Stimulated activated CD4-positive, alpha-beta T cell treated with anti-CD3 and anti-CD28 coated beads, Interleukin-4, amount 100 ng/mL, for 1 hour (primary cell): ENCODE measurements around the gene ZNRF3.
A peak's percentile ranks its signal among the peaks of the same experiment; 100 is the strongest.
"Not testable (repeated sequence)": the region's sequence is repeated elsewhere in the genome, so short reads cannot be mapped to it uniquely, and the experiment has no call there.

Experiments
- DNase-seq: peaks from one replicate; pipeline ENCODE4 v3.0.0-alpha.2; 2020

ZNRF3 gene

GRCh38 chr22:29072979-29073617 is 189.7 kb downstream of the ZNRF3 start, which contains the start of gene KREMEN1:
Gene KREMEN1, plus strand, starts transcription at chr22:29073035. Its CDS starts 96 bp downstream, at chr22:29073131.
- no peak for DNase-seq

- peak; percentile 20 for DNase-seq
Measured at GRCh38 chr22:29073618-29074275, 190.4 kb downstream of the ZNRF3 start.

GRCh38 chr22:29074276-29074772 is 191.0 kb downstream of the ZNRF3 start:
- no peak for DNase-seq

GRCh38 chr22:29078036-29078868 is 194.9 kb downstream of the ZNRF3 start:
- no peak for DNase-seq

GRCh38 chr22:29078869-29079207 is 195.5 kb downstream of the ZNRF3 start:
- DNase-seq = no peak

- DNase-seq = no peak
Measured at GRCh38 chr22:29079218-29079901, 196.0 kb downstream of the ZNRF3 start.

GRCh38 chr22:29080106-29080975 is 197.0 kb downstream of the ZNRF3 start:
- no peak for DNase-seq

GRCh38 chr22:29081517-29082236 is 198.3 kb downstream of the ZNRF3 start:
- no peak for DNase-seq

GRCh38 chr22:29082826-29083545 is 199.6 kb downstream of the ZNRF3 start:
- no peak for DNase-seq

- not testable (repeated sequence) for DNase-seq
Measured at GRCh38 chr22:29083576-29083932, 200.2 kb downstream of the ZNRF3 start.

- DNase-seq = no peak
Measured at GRCh38 chr22:29083933-29084591, 200.7 kb downstream of the ZNRF3 start.

GRCh38 chr22:29087012-29087411 is 203.6 kb downstream of the ZNRF3 start:
- no peak for DNase-seq

- no peak for DNase-seq
Measured at GRCh38 chr22:29088809-29089208, 205.4 kb downstream of the ZNRF3 start.

GRCh38 chr22:29089507-29089906 is 206.1 kb downstream of the ZNRF3 start:
- DNase-seq = no peak

- no peak for DNase-seq
Measured at GRCh38 chr22:29090039-29090438, 206.7 kb downstream of the ZNRF3 start.

GRCh38 chr22:29092243-29092642 is 208.9 kb downstream of the ZNRF3 start:
- no peak for DNase-seq

- no peak for DNase-seq
Measured at GRCh38 chr22:29093030-29093429, 209.7 kb downstream of the ZNRF3 start.

GRCh38 chr22:29093501-29094300 is 210.3 kb downstream of the ZNRF3 start:
- no peak for DNase-seq

GRCh38 chr22:29095459-29095858 is 212.1 kb downstream of the ZNRF3 start:
- no peak for DNase-seq
